GM19193 (cell line): ENCODE results near the gene OR1Q1.
"Not testable (repeated sequence)": the region's sequence is repeated elsewhere in the genome, so short reads cannot be mapped to it uniquely, and the experiment has no call there.

ENCODE experiments used
- POLR2A ChIP-seq: IDR thresholded peaks from 4 replicates; pipeline ENCODE4 v1.6.1; 2011; ENCODE audit not compliant: insufficient read depth, insufficient read length; ENCODE audit errors: extremely low read depth

Gene OR1Q1, protein sequence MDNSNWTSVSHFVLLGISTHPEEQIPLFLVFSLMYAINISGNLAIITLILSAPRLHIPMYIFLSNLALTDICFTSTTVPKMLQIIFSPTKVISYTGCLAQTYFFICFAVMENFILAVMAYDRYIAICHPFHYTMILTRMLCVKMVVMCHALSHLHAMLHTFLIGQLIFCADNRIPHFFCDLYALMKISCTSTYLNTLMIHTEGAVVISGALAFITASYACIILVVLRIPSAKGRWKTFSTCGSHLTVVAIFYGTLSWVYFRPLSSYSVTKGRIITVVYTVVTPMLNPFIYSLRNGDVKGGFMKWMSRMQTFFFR

DNA sequence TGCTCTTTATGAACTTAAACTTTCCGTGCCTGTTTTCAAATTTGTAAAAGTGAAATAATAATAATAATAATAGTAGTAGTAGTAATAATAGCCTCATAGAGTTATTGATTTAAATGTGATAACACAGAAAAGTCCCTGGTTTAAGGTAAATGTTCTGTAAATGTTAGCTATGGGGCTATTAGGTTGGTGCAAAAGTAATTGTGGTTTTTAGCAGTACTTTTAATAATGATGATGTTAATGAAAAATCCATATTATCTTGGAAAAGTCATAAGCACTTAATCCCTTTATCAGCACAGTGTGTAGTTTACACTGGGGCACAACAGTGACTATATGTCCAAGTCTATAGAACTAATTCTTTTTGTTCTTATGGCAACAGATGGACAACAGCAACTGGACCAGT, at the start of gene OR1Q1:
TSS of gene OR1Q1 (plus strand) at position 377 of the 400 bp plus-strand sequence. CDS start at position 377, 0 bp downstream.
- no peak for TF ChIP-seq POLR2A

DNA sequence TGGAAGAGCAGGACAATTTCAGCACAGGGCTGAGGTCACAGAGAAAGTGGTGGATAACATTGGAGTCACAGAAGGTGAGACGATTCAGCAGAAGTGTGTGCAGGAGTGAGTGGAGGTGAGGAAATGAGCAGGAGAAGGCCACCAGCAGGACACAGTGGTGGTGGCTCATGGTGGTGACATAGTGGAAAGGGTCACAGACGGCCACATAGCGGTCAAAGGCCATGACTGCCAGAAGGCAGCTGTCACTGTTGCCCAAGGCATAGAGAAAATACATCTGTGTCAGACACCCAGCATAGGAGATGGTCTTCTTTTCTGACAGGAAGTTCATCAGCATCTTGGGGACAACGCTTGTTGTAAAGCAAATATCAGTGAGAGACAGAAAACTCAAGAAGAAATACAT, 46.6 kb upstream of the OR1Q1 start:
- TF ChIP-seq POLR2A = no peak

DNA sequence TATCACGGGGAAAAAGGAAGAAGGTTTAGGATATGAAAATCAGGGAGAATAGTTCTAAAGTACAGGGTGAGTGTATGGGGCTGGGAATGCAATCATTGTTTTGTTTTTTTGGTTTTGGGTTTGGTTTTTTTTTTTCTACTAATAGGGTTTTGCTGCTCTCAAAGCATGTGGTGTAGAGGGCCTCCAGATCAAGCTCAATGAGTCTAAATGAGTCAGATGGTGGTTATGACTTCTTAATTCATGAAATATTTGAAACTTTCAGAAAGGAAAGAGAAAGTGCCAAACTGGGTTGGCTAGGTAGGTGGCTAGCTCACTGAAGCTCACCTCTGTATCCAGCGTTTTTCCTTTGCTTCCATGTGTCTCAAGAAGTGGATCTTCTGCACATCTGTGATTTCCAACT, 42.1 kb upstream of the OR1Q1 start:
- no peak for TF ChIP-seq POLR2A

DNA sequence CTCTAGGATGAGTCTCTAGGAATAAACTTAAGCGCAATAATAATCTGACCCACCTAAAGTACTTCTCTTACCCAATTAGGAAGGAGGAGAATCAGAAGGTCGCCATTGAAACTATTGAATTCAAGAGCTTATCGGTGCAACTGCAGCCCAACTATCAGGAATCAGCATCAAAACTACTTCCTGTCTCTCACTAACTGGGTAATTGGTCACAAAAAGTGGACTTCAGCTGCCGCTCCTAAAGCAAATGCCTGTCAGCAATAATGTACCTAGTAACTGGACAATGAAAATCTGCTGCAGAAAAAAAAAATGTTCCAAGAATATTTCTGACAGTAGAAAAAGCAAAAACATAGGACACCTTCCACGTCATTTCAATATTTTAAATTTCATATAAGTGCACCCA, 34.7 kb upstream of the OR1Q1 start:
- TF ChIP-seq POLR2A = no peak

DNA sequence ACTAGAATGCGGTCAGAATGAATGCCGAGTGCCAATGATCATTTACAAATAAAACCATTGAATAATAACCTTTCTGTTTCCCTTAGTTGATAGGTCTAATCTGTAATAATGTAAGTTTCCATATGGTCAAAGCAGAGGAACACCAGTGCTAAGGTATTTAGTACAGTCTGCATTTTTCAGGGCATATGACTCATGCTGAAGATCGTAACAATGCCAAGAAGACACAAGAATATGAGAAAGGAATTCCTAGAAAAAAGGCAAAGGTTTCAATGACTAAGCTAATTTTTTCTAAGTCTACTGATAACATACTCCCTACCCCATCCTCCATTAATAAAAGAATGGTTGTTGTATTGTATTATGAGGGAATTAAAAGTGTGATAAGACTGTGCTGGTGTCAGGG, 34.2 kb upstream of the OR1Q1 start:
- TF ChIP-seq POLR2A = no peak

DNA sequence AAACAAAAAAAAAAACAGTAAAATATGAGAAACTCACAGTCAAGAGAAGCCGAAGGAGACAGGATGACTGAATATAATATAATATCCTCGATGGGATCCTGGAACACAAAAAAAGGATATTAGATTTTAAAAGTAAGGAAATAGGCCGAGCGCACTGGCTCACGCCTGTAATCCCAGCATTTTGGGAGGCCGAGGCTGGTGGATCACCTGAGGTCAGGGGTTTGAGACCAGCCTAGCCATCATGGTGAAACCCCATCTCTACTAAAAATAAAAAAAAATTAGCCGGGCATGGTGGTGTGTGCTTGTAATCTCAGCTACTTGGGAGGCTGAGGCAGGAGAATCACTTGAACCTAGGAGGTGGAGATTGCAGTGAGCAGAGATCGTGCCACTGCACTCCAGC, 31.3 kb upstream of the OR1Q1 start, which contains the start of gene OR1L8:
TSS of gene OR1L8 (minus strand) at position 101 of the 400 bp plus-strand sequence. CDS start 14,907 bp downstream, outside the sequence.
- not testable (repeated sequence) for TF ChIP-seq POLR2A

DNA sequence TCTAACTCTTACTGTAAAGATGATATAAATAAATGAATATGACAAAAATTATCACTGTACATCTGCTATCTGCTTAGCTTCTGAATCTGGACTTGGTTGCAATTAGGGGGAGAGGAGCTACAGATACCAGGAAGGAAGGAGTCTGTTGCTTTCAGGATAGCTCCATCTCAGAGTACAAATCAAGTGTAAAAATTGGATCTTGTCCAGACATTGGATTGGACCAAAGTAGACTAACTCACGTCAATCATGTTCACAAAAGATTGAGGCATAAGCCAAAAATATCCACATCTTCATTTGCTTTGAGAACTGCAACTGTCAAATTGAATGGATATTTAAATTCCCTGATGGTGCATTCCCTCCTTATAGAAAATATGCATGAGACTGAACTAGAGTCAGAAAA, 8.8 kb upstream of the OR1Q1 start:
- no peak for TF ChIP-seq POLR2A

DNA sequence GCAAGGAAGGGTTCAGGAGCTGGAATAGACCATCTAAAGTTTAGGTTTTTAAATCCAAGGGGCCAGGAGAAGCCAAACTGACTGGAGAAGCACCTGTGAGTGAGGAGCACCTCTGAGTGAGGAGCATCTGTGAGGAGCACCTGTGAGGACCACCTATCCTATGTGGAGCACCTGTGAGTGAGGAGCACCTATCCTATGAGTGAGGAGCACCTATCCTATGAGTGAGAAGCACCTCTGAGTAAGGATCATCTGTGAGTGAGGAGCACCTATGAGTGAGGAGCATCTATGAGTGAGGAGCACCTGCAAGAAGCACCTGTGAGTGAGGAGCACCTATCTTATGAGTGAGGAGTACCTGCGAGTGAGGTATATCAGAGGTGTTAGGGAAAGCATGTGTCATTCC, 8.0 kb upstream of the OR1Q1 start:
- TF ChIP-seq POLR2A = no peak

DNA sequence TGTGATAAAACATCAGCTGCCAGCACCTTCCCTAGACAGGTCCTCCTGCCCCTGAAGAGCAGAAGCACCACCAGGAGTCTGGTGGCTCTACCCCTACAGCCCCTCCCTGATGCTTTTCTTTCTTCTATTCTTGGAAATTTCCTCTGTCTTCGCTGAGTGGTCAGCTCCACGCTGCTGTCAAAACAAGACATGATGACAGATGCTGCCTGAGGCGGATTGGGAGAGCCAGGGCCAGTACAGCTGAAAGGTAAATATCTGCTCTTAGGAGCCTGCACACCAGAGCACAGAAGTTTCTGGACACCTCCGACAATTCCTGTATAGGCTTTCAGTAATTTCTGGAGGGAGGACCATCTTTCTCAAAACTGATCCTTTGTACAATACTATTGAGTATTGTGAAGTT, 4.7 kb upstream of the OR1Q1 start:
- TF ChIP-seq POLR2A = no peak

DNA sequence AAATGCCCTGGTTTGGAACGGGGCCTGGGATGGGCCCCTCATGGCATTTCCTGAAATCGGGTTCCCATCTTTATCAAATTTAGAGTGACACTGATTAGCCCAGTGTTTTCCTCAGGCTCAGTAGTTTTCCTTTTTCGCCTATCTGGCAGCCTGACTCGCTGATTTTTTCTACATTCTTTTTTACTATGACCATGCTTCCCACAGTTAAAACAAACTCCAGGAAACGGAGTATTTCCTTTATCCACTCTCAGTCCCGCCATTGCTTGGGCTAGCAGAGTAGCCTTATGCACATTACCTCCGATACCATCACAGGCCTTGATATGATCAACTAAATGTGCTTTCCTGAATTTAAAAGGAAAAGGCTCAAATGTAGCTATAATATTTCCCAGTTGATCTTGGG, 5.5 kb downstream of the OR1Q1 start:
- TF ChIP-seq POLR2A = no peak

DNA sequence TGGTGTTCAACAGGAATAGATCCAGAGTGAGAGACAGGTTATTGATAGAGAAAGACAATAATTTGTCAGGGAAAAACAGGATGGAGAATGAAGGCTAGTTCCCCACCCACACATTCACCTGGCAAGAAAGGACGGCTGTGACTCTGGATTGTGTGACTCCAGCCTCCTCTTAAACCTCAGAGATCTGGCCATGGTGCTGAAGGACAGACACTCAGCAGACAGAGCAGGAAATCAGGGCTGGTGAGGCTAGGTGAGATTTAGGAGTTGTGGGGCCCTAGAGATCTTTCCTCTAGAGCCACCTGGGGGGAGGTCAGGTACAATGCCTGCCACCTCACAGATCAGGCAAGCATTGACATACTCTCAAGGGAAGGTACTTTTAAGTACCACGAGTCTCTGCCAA, 27.7 kb downstream of the OR1Q1 start:
- TF ChIP-seq POLR2A = no peak

DNA sequence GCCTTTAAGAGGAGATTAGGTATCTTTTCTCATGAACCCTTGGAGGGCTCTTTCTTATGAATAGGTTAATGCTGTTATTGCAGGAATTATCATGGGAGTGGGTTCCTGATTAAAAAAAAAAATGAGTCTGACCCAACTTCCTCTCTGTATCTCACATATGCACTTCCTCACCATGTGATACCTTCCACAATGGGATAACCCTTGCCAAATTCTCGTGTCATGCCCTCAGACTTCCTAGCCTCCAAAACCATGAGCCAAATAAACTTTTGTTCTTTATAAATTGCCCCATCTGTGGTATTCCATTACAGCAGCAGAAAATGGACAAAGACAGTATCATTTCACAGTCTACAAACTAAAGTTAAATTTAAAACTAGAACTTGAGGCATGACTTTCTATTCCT, 41.8 kb downstream of the OR1Q1 start:
- no peak for TF ChIP-seq POLR2A

DNA sequence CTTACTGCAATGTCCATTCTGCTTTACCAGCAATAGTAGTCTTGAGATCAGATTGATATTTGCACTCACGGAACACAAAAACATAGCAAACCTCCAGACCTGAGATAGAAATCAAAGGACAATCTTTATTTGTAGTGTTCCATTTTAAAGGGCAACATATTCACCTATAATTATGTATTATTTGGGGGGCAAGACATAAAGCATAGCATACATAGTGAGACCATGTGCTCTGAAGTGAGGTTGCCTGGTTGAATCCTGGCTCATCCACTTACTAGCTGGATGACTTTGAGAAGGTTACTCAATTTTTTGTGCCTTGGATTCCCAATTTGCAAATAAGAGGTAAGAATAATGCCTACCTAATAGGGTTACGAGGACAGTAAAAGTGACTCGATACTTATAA, 43.0 kb downstream of the OR1Q1 start, which contains the start of gene OR1B1:
TSS of gene OR1B1 (minus strand) at position 101 of the 400 bp plus-strand sequence.
- no peak for TF ChIP-seq POLR2A

DNA sequence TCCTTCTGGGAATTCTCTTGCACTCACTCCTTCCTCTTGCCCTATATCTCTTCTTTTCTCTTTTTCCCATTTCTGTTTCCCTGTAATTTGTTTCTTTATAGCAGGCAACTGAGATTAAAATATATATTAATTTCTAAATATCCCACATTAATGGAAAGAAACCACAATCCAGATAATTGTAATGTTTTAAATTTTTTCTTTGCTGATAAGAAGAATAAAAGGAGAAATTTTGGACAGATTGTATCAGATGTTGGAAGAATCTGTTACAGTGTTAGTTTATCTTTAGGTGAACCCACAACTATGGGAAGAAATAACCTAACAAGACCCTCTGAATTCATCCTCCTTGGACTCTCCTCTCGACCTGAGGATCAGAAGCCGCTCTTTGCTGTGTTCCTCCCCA, 46.9 kb downstream of the OR1Q1 start, which contains the start of gene OR1L1:
TSS of gene OR1L1 (plus strand) at position 301 of the 400 bp plus-strand sequence. CDS start at position 301, 0 bp downstream.
- TF ChIP-seq POLR2A = no peak
